ENCODE measurements around the gene TMEM107.

GRCh38 chr17:8140065-8141029 is 35.8 kb downstream of the TMEM107 start:
- TF ChIP-seq CTCF (IDR thresholded peaks at IDR 0.05) (no peak), EP300 (IDR thresholded peaks at IDR 0.05) (no peak), POLR2A (IDR thresholded peaks at IDR 0.05) (no peak)
